Stomach (tissue), 4 donors: ENCODE measurements around the gene NME4.

Experiments used
- POLR2AphosphoS5 ChIP-seq, 3 donors: sonication (generic); formaldehyde crosslinking; IDR thresholded peaks; one replicate each; pipeline ENCODE4 v1.6.1; 2016; ENCODE audit warnings: antibody characterized with exemption in 3 of 3
- TF ChIP-seq, protein P1 (sequence below), 7 experiments: fragments of 450-650 bp in 4 of 7; fragments of 200-600 bp in 3 of 7; sonication (generic) in 3 of 7; IDR thresholded peaks; one replicate each; pipeline ENCODE4 v1.5.1; 2016 to 2019; ENCODE audit warnings: antibody characterized with exemption in 7 of 7, control low read depth in 2 of 7, mild to moderate bottlenecking in 1 of 7

DNA sequence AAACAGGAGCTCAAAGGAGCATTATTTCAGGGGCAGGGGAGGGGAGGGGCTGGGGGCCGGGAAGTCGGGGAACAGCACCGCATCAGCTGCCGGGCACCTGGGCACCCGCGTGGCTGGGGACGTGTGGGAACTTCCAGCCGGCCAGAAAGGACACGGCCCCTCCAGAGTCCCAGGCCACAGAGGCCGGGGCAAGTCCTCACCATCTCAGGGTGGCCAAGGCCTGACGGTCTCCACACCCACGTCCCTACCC lies 16.3 kb upstream of the NME4 start:
- TF ChIP-seq, protein P1, sequence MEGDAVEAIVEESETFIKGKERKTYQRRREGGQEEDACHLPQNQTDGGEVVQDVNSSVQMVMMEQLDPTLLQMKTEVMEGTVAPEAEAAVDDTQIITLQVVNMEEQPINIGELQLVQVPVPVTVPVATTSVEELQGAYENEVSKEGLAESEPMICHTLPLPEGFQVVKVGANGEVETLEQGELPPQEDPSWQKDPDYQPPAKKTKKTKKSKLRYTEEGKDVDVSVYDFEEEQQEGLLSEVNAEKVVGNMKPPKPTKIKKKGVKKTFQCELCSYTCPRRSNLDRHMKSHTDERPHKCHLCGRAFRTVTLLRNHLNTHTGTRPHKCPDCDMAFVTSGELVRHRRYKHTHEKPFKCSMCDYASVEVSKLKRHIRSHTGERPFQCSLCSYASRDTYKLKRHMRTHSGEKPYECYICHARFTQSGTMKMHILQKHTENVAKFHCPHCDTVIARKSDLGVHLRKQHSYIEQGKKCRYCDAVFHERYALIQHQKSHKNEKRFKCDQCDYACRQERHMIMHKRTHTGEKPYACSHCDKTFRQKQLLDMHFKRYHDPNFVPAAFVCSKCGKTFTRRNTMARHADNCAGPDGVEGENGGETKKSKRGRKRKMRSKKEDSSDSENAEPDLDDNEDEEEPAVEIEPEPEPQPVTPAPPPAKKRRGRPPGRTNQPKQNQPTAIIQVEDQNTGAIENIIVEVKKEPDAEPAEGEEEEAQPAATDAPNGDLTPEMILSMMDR (IDR thresholded peaks at IDR 0.05) = no peak
- TF ChIP-seq POLR2AphosphoS5 (IDR thresholded peaks at IDR 0.05) = no peak
